PFSK-1 (cell line): ENCODE data around the gene ARHGAP18.

Source experiments
- FOXP2 ChIP-seq: optimal IDR thresholded peaks from 2 replicates; pipeline ENCODE3; 2011; ENCODE audit warnings: borderline replicate concordance, control low read depth, inconsistent platforms; ENCODE audit not compliant: insufficient read depth; ENCODE audit errors: extremely low read length, extremely low read depth
- POLR2AphosphoS5 ChIP-seq: IDR thresholded peaks from 2 replicates; pipeline ENCODE4 v1.6.1; 2012; ENCODE audit warnings: low read depth, mild to moderate bottlenecking, control low read depth, low read length, moderate library complexity
- REST ChIP-seq, 2 experiments: IDR thresholded peaks; 2 replicates each; pipeline versions ENCODE4 v1.6.1 to v1.8.0; 2011 to 2012; ENCODE audit warnings: low read depth in 2 of 2, low read length in 2 of 2, control low read depth in 1 of 2, inconsistent platforms in 1 of 2, mild to moderate bottlenecking in 1 of 2, moderate library complexity in 1 of 2; ENCODE audit not compliant: insufficient read depth in 1 of 2
- SIN3A ChIP-seq: IDR thresholded peaks from 2 replicates; pipeline ENCODE4 v1.6.1; 2012; ENCODE audit warnings: mild to moderate bottlenecking, low read length, moderate library complexity, borderline replicate concordance; ENCODE audit not compliant: insufficient read depth
- TAF1 ChIP-seq: IDR thresholded peaks from 2 replicates; pipeline ENCODE4 v1.6.1; 2012; ENCODE audit warnings: low read length, control low read depth, borderline replicate concordance; ENCODE audit not compliant: insufficient read depth

GRCh38 chr6:129725341-129725740 lies 15.4 kb upstream of the ARHGAP18 start:
- no peak for TF ChIP-seq REST (IDR thresholded peaks at IDR 0.05; ENCODE audit: insufficient read depth in 1 of 2, low read depth in 2 of 2, low read length in 2 of 2)
- TF ChIP-seq TAF1, result no peak
- TF ChIP-seq POLR2AphosphoS5, result no peak
- TF ChIP-seq FOXP2, result no peak
- TF ChIP-seq SIN3A, result no peak
